Measurements from ENCODE around the gene GLIPR1L2. TPM values are rescaled to one million over a fixed set of nuclear protein-coding genes. Genes with fewer than 3 reads are reported as not detected.

Gene GLIPR1L2
- total RNA-seq, 1 experiment from 2014 or later: 0.35 TPM

- H4K5ac ChIP-seq (ENCODE audit: insufficient read length, low read depth, low read length): no peak overlapping the region
- H3K56ac ChIP-seq (ENCODE audit: insufficient read length, low read depth, low read length): no peak overlapping the region
- H2BK20ac ChIP-seq (ENCODE audit: low read depth, low read length, poor library complexity, severe bottlenecking): no peak overlapping the region
- H3K27ac ChIP-seq (ENCODE audit: insufficient read length, low read depth, low read length): no peak overlapping the region
- no peaks in the 10 kb centered on the region for H3K23me2 ChIP-seq (ENCODE audit: insufficient read length, low read depth, low read length, poor library complexity, severe bottlenecking)
- Mint-ChIP-seq H3K27me3 (ENCODE audit: low read depth) (no peaks in the 10 kb centered on the region), H3K27ac (no peak overlapping the region), H3K36me3 (ENCODE audit: insufficient read depth in 1 of 3, low read depth in 3 of 3) (peaks cover 5 to 31% (median 9%) of the 10 kb centered on the region in 3 experiments; a peak in 6 of 7 replicates), H3K9me3 (peaks cover 0 to 1% of the 10 kb centered on the region in 2 experiments; a peak in 3 of 5 replicates), H3K4me3 (no peak overlapping the region), H3K4me1 (peaks cover 19 to 33% of the 10 kb centered on the region in 2 experiments)
- H2AK5ac ChIP-seq (ENCODE audit: insufficient read length, low read length): no peak overlapping the region
- H3K18ac ChIP-seq (ENCODE audit: insufficient read length, low read depth, low read length): no peak overlapping the region
- no peak overlapping the region for H2AFZ ChIP-seq (ENCODE audit: low read length)
- no peak overlapping the region for H3K14ac ChIP-seq (ENCODE audit: insufficient read depth, low read length)
- H3K4me2 ChIP-seq (ENCODE audit: insufficient read depth, insufficient read length, low read length): no peak overlapping the region
- H2BK120ac ChIP-seq (ENCODE audit: low read depth, low read length, poor library complexity, severe bottlenecking): no peak overlapping the region
- WGBS (ENCODE audit: extremely low coverage, insufficient read length, low lambda C conversion rate): no CpG with 5 or more reads among the region's 2 CpGs
- H3K79me2 ChIP-seq (ENCODE audit: insufficient read depth, low read length): no peaks in the 10 kb centered on the region
- H2BK15ac ChIP-seq (ENCODE audit: low read depth, low read length): no peak overlapping the region
- no peak overlapping the region for H4K91ac ChIP-seq (ENCODE audit: insufficient read length, low read depth, low read length)
- no peaks in the 10 kb centered on the region; the same call in 1 of the 2 replicates for H3K4me1 ChIP-seq (ENCODE audit: insufficient read depth, low read length)
- H3K79me1 ChIP-seq (ENCODE audit: insufficient read depth, low read depth, low read length, poor library complexity, severe bottlenecking): no peaks in the 10 kb centered on the region
- no peaks in the 10 kb centered on the region for H3K9me3 ChIP-seq (ENCODE audit: control insufficient read depth, low read depth, low read length)
- H3T11ph ChIP-seq (ENCODE audit: low read length): no peak overlapping the region
- no peaks in the 10 kb centered on the region for H3K27me3 ChIP-seq (ENCODE audit: insufficient read depth, low read length)
- DNase-seq: no peak
- TF ChIP-seq CTCF (conservative IDR thresholded peaks at IDR 0.05): no peak
- H4K8ac ChIP-seq (replicated peaks; ENCODE audit: insufficient read length, low read depth, low read length): no peak overlapping the region
- H3K23ac ChIP-seq (ENCODE audit: insufficient read length, low read depth, low read length): no peak overlapping the region
- no peaks in the 10 kb centered on the region for H4K20me1 ChIP-seq (ENCODE audit: control insufficient read depth, insufficient read depth, insufficient read length)
- H2BK5ac ChIP-seq (ENCODE audit: insufficient read length, low read length): no peak overlapping the region
- no peak overlapping the region for H3K4ac ChIP-seq (ENCODE audit: low read depth, low read length)
- no peak overlapping the region for H3K9ac ChIP-seq (ENCODE audit: extremely low read depth, insufficient read length, low read length)
- H2BK12ac ChIP-seq (ENCODE audit: insufficient read length, low read depth, low read length): no peak overlapping the region
Observed at GRCh38 chr12:75374971-75375370, 15.9 kb upstream of the GLIPR1L2 start.

Data from H9 (cell line).